Lower leg skin (tissue), 3 donors: Measurements from ENCODE around the gene C12orf75.

ENCODE experiments used
- CTCF ChIP-seq, 3 donors: fragments of 450-650 bp; IDR thresholded peaks; one replicate each; pipeline ENCODE4 v1.5.1; 2016; ENCODE audit warnings: antibody characterized with exemption in 3 of 3, mild to moderate bottlenecking in 3 of 3, moderate library complexity in 2 of 3
- POLR2A ChIP-seq, 2 donors: fragments of 450-650 bp; IDR thresholded peaks; one replicate each; pipeline ENCODE4 v1.6.1; 2016 to 2017; ENCODE audit warnings: antibody characterized with exemption in 2 of 2, mild to moderate bottlenecking in 1 of 2, moderate library complexity in 1 of 2

GRCh38 chr12:105384916-105385535 lies 54.5 kb downstream of the C12orf75 start:
- no peak for TF ChIP-seq POLR2A (IDR thresholded peaks at IDR 0.05)
- no peak for TF ChIP-seq CTCF (IDR thresholded peaks at IDR 0.05)
